ENCODE results near the gene EPC2. TPM values are rescaled to one million over a fixed set of nuclear protein-coding genes. Genes with fewer than 3 reads are reported as not detected.

EPC2 gene
- total RNA-seq, 1 experiment from 2014 or later = 33.4 TPM

- DNase-seq (ENCODE audit: unreplicated experiment) = peak; percentile 52
- BruUV-seq (replicated peaks) = no TSS peak
Observed at GRCh38 chr2:148802448-148803220, 158.1 kb downstream of the EPC2 start.

GRCh38 chr2:148810081-148810480 lies 165.5 kb downstream of the EPC2 start:
- POLR2A ChIA-PET = no interaction called here
- DNase-seq (ENCODE audit: unreplicated experiment) = no peak
- BruUV-seq (replicated peaks) = no TSS peak
- intact Hi-C loops (cut with micrococcal nuclease) = no loop called here
- peaks cover 7% of the 10 kb centered on the region for H3K36me3 Mint-ChIP-seq (ENCODE audit: insufficient read depth, unreplicated experiment)
- CTCF ChIA-PET = no interaction called here
- TF ChIP-seq, protein P1, sequence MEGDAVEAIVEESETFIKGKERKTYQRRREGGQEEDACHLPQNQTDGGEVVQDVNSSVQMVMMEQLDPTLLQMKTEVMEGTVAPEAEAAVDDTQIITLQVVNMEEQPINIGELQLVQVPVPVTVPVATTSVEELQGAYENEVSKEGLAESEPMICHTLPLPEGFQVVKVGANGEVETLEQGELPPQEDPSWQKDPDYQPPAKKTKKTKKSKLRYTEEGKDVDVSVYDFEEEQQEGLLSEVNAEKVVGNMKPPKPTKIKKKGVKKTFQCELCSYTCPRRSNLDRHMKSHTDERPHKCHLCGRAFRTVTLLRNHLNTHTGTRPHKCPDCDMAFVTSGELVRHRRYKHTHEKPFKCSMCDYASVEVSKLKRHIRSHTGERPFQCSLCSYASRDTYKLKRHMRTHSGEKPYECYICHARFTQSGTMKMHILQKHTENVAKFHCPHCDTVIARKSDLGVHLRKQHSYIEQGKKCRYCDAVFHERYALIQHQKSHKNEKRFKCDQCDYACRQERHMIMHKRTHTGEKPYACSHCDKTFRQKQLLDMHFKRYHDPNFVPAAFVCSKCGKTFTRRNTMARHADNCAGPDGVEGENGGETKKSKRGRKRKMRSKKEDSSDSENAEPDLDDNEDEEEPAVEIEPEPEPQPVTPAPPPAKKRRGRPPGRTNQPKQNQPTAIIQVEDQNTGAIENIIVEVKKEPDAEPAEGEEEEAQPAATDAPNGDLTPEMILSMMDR (IDR thresholded peaks at IDR 0.05; ENCODE audit: unreplicated experiment) = no peak
- H3K27me3 Mint-ChIP-seq (ENCODE audit: insufficient read depth, unreplicated experiment) = peaks cover 15% of the 10 kb centered on the region
- peaks cover 29% of the 10 kb centered on the region for H3K4me1 Mint-ChIP-seq (ENCODE audit: insufficient read depth, unreplicated experiment)
- H3K9me3 Mint-ChIP-seq (ENCODE audit: unreplicated experiment) = peaks cover 8% of the 10 kb centered on the region
- no peak overlapping the region for H3K27ac Mint-ChIP-seq (ENCODE audit: low read depth, unreplicated experiment)
- no peak overlapping the region for H3K4me3 Mint-ChIP-seq (ENCODE audit: unreplicated experiment)

More at GRCh38 chr2:148802448-148803220, 158.1 kb downstream of the EPC2 start:
- Mint-ChIP-seq H3K9me3 (ENCODE audit: unreplicated experiment) (peaks cover 8% of the 10 kb centered on the region), H3K4me1 (ENCODE audit: insufficient read depth, unreplicated experiment) (peaks cover 5% of the 10 kb centered on the region), H3K27ac (ENCODE audit: low read depth, unreplicated experiment) (no peak overlapping the region), H3K4me3 (ENCODE audit: unreplicated experiment) (no peak overlapping the region), H3K27me3 (ENCODE audit: insufficient read depth, unreplicated experiment) (peaks cover under 1% of the 10 kb centered on the region), H3K36me3 (ENCODE audit: insufficient read depth, unreplicated experiment) (no peaks in the 10 kb centered on the region)
- intact Hi-C loops (cut with micrococcal nuclease) = no loop called here
- CTCF ChIA-PET = no interaction called here
- TF ChIP-seq, protein P1 (IDR thresholded peaks at IDR 0.05; ENCODE audit: unreplicated experiment) = no peak
- POLR2A ChIA-PET = no interaction called here

DNA sequence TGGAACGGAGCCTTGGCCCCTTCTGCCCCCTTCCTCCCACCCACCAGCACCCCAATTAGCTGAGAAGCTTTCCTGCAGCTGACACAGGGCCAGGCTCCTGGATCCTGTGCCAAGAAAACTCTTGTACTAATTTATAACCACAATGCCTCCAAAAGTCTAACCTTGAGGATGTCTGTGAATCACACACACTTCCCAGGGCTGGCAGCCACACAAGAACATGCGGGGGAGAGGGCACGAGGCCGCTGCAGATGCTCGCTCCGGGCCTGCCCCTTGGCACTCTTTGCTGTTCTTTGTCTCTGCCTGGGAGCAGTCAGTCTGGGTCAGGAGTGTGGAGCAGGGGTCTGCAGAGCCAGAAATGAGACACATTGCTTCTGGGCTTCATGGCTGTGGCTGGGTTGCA lies 167.8 kb downstream of the EPC2 start:
- Mint-ChIP-seq H3K27ac (ENCODE audit: low read depth, unreplicated experiment) (no peak overlapping the region), H3K4me3 (ENCODE audit: unreplicated experiment) (peak overlapping the region; percentile 49), H3K36me3 (ENCODE audit: insufficient read depth, unreplicated experiment) (peaks cover 7% of the 10 kb centered on the region), H3K27me3 (ENCODE audit: insufficient read depth, unreplicated experiment) (peaks cover 15% of the 10 kb centered on the region), H3K4me1 (ENCODE audit: insufficient read depth, unreplicated experiment) (peaks cover 36% of the 10 kb centered on the region), H3K9me3 (ENCODE audit: unreplicated experiment) (no peaks in the 10 kb centered on the region)
- no TSS peak for BruUV-seq (replicated peaks)
- intact Hi-C loops (cut with micrococcal nuclease) = no loop called here
- TF ChIP-seq, protein P1 (IDR thresholded peaks at IDR 0.05; ENCODE audit: unreplicated experiment) = no peak
- POLR2A ChIA-PET = interaction anchor here (0.7 kb wide), 1 partner anchor 23 kb away, joined by 3 read pairs; no protein-coding TSS in a partner anchor
- CTCF ChIA-PET = interaction anchor here (1.1 kb wide), 1 partner anchor 12 kb away, joined by 4 read pairs; no protein-coding TSS in a partner anchor
- DNase-seq (ENCODE audit: unreplicated experiment) = peak; percentile 94

DNA sequence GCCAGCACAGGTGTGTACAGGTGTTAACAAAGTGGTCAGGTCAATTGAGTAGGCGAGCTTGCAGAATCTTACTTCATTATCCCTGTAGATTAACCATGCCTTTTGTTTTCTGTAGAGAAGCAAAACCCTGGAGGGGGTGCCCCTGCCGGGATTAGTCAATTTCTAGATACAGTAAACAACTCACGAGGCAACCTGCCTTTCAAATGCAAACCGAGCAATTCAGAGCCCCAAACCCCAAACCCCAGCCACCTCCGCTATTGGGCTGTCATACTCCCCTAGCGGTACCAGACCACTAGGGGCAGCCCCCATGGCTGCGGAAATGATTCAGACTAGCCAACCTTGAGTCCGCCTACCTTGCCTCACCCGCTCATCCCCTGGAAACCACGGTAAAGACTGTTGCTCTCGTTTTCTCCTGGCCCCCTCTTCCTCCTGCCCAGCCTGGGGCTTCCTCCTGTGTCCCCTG lies 169.1 kb downstream of the EPC2 start:
- no TSS peak for BruUV-seq (replicated peaks)
- ChIA-PET POLR2A (no interaction called here), CTCF (no interaction called here)
- TF ChIP-seq, protein P1 (IDR thresholded peaks at IDR 0.05; ENCODE audit: unreplicated experiment) = no peak
- Mint-ChIP-seq H3K27me3 (ENCODE audit: insufficient read depth, unreplicated experiment) (peaks cover 17% of the 10 kb centered on the region), H3K36me3 (ENCODE audit: insufficient read depth, unreplicated experiment) (peaks cover 7% of the 10 kb centered on the region), H3K4me1 (ENCODE audit: insufficient read depth, unreplicated experiment) (peaks cover 28% of the 10 kb centered on the region), H3K4me3 (ENCODE audit: unreplicated experiment) (no peak overlapping the region), H3K27ac (ENCODE audit: low read depth, unreplicated experiment) (peak overlapping the region; percentile 70), H3K9me3 (ENCODE audit: unreplicated experiment) (no peaks in the 10 kb centered on the region)
- DNase-seq (ENCODE audit: unreplicated experiment) = peak; percentile 16
- intact Hi-C loops (cut with micrococcal nuclease) = no loop called here

Data from MCF 10A (cell line).